ENCODE measurements around the gene GPR150.

DNA sequence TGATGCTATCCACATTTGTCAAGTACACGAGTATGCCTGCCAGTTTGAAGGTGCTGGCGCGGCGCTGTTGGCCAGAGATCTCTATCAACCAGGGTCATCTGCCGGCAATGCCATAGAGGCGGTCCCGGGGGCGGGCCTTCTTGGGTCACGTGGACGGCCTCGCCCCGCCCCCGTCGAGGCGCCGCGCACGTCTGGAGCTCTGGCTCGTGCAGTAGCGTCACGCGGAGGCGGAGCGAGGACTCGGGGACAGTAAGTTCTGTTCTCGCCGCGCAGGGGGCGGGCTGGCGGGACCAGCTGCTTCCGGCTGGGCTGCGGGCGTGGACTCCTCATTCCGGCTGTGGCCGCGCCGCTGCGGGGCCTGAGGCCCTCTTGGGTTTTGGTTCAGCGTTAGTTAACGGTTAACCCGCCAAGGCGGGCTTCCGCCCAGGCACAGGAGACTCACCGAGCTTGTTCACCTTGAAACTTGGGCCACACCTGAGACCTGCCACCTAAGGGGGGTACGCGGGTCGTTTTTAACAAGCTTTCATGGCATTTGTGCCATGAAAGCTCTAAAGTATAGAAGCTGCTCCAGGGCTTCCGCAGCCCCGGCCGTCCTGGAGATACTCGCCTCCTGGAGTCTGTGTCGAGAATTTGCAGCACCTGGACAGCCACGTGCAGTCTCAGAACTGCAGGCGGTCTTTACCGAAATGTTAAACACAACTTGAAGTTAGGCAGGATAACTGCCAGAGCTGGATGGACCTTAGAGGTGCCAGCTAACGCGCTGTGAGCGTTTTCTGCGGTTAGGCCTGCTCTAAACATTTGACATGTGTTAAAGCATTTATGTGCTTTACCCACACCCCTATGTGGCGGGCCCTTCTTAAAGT, 26.9 kb downstream of the GPR150 start, which contains the start of gene RFESD:
- peak; percentile 18; the same call in 1 of the 2 replicates for TF ChIP-seq CTCF (IDR thresholded peaks at IDR 0.05; ENCODE audit: low read length)
- no peak for TF ChIP-seq EZH2 (IDR thresholded peaks at IDR 0.05; ENCODE audit: borderline replicate concordance, low read length)

All from OCI-LY1 (cell line).